Measurements from ENCODE around the gene PLEKHA8.

PLEKHA8 gene

DNA sequence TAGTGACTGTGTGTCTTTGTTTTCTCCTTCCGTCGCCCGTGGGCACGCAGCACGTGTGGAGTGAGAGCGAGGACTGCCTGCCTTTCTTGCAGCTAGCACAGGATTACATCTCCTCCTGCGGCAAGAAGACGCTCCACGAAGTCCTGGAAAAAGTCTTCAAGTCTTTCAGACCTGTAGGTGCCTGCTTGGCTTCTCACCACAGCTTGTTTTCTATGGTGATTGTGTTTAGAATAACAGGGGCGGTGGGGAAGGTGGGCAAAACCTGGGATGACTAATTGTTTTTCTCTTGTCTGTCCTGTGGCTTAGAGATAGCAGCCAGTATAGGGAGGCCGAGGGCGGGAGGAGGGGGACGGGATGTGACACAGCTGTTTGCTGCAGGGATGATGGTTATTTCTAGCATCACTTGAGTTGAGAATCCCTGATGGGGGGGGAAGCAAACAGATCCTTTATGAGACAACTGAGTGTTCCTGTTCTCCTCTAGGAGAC is 118.0 kb downstream of the PLEKHA8 start:
- DNase-seq (ENCODE audit: low read depth) = no peak

DNA sequence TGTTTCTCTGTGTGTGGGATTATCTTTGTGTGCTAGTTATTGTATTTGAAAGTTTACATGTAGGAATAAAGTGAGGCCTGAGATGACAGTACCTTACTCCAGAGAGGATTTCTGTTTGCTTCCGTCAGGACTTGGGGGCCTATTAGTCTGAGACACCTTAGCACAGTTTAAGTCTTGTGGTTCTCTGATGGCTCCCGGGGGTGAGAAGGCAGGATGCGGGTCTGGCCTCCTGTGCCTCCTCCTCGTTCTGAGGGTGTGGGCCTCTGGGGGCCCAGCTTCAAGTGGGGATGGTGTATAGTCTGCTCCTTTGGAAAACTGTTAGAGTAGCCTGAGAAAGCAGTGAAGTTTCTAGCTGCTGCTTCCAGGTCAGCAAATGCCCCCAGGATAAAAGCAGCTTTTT is 119.0 kb downstream of the PLEKHA8 start:
- no peak for DNase-seq (ENCODE audit: low read depth)

DNA sequence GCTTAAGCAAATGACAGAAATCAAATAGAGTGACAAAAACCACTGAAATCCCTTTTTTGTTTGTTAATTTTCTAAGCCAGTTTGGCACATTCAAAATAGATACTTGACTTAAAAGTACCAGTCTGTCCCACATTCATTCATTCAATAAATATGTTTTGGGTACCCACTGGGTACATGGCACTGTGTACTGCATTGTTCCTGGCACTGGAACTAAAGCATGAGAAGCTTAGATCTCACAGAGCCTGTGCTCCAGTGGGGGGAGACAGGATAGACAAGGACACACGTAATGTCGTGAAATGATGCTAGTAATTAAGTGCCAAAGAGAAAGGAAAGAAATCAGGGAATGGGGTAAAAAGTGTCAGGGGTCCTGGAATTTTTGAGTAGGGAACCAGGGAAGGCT is 119.6 kb downstream of the PLEKHA8 start:
- DNase-seq (ENCODE audit: low read depth) = no peak

DNA sequence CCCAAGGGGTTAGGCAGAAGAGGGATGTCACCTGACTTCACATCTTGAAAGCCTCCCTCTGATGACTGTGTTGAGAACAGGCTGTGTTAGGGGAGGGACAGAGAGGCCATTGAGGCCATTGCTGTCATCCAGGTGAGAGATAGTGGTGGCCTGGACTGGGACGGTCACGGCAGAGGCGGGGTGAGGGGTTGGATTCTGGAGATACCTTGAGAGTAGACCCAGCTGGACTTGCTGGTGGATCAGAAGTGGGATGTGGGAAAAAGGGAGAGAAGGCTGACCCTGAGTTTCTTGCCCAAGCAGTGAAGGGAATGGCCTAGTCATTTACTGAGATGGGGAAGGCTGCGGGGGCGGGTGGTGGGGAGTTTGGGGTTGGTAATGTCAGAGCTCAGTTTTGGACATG is 120.2 kb downstream of the PLEKHA8 start:
- no peak for DNase-seq (ENCODE audit: low read depth)

DNA sequence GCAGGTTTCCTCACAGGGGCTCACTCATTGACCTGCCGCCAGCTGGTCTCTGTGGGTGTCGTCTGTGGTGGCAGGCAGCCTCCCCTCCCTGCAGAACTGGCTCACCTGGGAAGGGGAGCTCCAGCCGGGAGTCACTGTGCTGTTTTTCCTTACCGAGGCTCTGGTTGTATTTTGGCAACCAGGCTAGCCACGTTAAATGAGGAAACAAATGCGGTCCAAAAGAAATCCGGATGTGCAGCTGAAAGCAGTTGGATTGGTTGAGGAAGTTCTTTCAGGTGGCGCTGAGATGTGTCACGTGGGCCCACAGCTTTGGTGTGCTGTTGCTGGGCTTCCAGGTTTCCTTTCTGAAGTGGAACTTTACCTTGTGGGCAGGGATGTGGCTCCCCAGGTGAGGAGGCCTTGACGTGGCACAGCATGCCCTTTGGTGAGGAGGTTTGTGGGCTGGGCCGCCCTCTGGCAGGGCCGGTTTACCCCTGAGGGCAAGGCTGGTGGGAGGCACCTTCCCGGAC is 120.8 kb downstream of the PLEKHA8 start:
- DNase-seq (ENCODE audit: low read depth) = no peak

DNA sequence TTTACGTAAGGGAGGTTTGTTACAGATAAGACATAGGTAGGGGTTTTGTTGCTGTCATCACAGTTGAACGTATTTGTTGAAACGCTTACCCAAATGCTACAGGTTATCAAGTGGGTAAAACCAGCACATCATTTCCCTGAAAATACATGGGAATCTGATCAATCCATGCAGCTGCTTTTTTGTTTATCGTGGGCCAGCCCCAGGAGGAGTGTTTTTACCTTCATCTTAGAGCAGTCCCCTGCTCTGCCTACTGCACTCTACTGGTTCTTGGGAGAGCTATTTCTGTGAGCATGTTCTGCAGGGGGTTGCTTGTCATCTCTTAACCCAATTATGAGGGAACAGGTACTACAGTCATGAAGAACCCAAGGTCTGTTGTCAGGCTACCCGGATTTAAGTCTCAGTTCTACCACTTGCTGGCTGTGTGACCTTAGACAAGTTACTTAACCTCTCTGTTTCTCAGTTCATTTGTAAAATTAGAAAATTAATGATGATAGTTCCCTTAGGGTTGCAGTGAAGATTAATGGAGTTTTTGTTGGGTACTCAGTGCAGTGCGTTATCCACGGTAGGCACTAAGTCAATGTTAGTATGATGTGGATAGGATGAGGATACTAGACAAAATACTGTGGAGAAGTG is 121.5 kb downstream of the PLEKHA8 start:
- DNase-seq (ENCODE audit: low read depth) = no peak

DNA sequence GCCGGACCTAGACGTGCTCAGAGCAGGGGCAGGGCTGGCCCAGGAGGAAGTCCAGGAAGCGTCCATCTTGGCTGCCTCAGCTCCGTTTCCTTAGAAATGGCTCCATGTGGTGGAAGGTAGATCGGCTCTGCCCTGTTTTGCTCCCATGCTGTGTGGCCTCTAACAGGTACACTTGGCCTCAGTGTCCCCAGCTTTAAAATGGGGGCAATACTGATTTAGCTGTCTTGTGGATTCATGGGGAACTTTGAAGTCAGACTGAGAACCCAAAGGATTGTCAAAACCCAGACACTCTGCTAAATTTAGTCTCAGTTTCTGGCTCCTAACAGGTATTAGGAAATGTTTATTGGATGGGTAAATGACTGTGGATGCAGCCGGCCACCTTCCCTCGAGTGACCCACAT is 122.5 kb downstream of the PLEKHA8 start:
- DNase-seq (ENCODE audit: low read depth) = no peak

DNA sequence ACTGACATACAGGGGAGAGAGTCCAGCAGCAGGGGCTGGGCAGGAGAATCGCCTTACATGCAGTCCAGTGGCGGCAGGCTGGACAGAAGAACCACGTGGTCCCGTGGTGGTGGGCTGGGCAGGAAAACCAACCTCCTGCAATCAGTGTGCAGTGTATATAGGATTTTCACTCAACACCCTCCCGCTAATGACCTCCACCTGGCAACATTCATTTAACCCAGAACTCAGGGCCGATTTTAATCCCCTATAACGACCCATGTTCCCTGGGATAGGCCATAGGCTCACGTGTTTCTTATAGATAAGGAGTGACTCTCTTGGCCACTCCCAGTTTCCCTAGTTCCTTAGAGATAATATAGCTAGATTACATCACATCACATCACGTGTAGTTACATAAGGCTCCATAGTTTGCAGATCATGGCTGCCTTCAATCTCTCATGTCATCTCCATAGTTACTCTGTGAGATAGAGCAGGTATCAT is 125.9 kb downstream of the PLEKHA8 start:
- no peak for DNase-seq (ENCODE audit: low read depth)

DNA sequence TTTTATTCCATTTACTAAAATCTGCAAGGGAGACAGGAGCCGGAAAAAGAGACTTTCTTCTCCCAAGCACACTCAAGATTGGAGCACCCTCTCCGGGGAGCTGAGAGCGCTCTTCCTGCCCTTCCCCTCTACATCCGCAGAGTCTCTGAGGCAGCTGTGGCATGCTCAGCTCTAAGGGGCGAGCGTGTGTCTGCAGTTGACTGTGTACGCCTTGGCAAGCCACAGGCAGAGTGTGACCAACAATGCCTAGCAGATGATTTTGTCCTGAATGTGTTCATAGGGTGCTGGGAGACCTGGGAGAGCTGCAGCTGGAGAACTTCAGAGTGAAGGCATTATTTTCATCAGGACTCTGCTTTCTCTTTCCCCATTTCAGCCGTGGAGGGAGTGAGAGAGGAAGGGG is 127.3 kb downstream of the PLEKHA8 start:
- DNase-seq (ENCODE audit: low read depth) = no peak

DNA sequence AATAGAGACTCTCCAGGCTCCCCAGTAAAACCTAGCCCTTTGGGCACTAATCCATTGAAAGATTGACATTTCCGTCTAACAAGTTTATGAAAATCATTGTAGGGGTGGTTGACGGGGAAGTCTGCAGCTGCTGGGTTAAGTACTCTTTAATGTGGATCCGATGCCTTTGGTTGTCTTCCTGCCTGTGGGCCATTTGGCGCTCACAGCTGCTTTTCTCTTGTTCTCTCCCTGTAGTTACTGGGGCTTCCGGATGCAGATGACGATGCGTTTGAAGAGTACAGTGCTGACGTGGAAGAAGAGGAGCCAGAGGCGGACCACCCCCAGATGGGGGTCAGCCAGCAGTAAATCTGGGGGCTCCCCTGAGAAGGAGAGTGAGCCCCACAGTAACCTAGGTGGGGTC is 129.0 kb downstream of the PLEKHA8 start:
- DNase-seq (ENCODE audit: low read depth) = no peak

DNA sequence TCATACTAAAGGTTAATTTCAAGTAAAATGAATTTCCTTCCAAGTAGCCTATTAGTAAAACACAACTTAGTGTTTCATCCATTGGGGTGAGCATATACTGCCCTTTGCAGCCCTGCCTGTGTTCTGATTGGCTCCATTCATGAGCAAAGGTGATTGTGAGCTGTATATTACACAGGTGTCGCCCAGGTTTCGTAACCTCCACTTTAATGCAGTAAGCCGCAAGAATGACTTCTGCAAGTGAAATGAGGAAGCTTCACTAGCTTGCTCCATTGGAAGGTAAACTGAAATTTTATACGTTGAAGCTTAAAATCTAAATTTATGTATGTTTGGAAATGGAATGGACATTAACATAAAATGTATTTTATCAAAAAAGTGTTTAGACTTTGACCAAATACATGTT is 131.0 kb downstream of the PLEKHA8 start:
- no peak for DNase-seq (ENCODE audit: low read depth)

DNA sequence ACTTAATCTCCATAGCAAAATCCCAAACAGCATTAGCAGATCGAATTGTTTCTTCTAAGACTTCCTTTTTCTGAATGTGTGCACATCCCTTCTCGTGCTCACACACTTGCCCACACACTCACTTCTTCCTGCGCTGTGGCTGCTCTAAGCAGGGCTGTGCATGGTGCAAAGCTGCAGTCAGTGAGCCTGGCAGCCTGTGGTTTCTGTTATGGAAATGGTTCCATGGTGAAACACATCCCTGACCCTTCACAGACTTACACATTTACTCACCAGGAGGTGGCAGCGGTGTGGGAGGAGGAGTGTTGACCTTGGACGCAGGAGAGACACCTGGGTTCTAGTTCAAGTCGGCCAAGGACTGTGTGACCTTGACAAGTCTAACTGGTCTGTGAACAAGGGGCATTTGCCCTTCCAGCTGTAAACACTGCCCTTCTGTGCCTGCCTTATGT is 131.5 kb downstream of the PLEKHA8 start:
- DNase-seq (ENCODE audit: low read depth) = no peak

DNA sequence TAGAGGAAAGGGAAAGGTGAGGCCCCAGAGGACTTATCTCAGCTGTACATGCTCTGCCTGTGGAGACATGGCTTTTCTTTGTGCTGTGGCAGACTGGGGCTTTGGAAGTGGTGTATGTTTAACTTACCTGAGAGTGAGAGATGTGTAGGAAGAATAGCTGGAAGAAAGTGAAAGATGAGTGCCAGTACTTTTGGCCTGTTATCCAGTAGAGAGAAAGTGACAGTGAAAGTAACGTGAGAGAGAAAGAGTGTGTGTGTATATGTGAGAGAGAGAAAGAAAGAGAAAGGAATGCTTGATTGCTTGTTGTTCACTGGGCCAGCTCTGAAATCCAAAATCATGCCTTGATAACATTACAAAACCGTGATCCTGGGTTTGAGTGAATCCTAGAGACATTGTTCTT is 132.1 kb downstream of the PLEKHA8 start:
- no peak for DNase-seq (ENCODE audit: low read depth)

DNA sequence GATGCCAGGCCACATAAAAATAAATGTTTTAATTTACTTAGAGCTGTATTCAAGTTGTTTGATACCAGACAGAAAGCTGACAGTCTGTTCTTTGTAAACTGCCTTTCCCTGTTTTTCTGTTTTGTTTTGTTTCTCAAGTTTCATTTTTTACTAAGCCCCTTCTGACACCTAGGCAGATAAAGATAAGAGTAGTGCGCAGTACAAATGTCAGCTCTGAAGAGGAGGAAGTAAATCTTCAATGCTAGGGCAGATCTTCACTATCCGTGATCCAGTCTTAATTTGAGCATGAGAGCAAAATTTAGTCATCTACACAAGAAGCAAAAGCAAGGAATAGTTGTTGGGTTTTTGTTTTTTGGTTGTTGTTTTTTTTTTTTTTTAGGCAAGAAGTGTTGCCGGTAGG is 133.9 kb downstream of the PLEKHA8 start:
- no peak for DNase-seq (ENCODE audit: low read depth)

DNA sequence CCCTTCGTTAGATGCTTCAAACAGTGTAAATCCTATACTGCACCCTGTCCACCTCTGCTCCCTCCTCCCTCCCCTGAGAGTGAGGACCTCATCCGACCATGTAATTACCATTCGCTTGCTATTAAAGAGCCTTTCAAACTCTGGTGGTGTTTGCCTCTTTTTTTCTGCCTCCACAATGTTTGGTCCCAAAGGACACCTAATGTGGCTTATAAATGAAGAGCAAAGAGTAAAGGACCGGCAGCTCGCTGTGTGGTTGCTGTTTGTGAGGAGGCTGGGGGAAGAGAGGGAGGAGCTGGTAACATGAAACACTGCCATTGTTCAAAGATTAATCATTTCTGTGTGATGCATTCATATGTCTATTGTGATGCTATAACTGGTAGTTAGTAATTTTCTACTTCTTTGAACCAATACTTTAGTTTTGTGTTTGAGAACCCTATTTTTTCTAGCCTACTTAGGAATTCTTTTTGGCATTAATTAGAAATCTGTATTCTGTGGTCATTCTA is 134.5 kb downstream of the PLEKHA8 start:
- DNase-seq (ENCODE audit: low read depth) = no peak

DNA sequence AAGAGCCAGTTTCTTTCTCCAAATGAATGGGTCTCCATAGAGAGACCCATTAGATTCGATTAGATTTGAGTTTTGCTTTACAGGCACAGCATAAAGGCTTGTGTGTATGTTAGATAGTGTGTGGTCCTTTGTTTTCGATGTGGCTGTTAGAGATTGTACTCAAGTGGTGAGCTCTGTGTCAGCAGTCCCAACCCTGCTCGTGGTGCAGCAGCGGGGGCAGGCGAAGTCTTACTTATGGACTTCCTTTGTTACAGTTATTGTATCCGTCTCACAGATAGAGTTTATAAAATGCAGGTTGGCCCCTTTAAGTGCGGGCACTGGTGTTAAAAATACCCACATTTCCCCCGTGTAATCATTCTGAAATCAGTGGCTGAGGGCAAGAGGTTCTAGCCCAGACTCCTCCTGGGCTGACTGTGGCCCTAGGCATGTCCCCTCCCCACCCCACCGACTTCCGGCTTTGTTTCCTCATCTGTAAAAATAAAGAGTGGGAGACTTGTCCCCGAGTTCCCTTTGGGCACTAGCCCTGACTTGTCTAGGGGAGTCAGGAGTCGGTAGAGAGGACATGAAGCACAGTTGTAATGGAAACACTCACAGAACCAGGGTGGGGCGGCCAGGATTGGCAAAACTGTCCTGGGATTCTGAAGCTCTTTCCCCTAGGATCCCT is 135.2 kb downstream of the PLEKHA8 start:
- no peak for DNase-seq (ENCODE audit: low read depth)

DNA sequence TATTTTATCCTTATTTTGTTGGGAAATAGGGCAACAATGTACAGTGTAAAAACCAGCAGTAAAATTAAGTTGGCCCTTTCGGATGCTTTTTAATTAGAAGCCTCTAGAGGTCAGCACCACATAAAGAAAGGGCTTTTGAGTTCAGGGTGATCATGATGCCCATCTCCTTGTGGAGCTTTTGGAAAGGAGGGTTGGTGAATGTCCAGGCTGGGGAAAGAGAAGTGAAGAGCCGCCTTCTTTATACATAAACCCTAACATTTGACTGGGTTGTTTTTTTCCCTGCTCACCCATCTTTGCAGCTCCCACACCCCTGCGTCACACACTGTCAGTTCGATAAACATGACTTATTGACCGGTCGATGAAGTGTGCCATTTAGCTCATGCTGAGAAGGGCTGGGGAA is 136.4 kb downstream of the PLEKHA8 start:
- no peak for DNase-seq (ENCODE audit: low read depth)

DNA sequence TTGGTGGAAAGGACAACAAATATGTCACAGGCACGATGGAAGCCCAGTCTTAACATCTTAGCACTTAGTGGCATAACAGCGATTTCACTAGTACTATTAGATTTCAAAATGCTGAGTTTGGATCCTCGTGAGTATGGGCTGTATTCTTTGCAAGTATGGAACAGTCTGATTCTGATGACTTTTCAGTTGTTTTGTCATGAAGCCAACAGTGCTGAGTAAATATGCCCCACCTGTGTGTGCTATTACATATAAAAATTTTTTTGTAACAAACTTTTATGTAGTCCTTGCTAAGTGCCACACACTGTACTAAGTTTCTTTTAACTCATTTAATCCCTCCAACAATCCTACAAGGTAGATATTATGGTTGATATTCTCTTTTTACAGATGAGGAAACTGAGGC is 137.4 kb downstream of the PLEKHA8 start:
- no peak for DNase-seq (ENCODE audit: low read depth)

DNA sequence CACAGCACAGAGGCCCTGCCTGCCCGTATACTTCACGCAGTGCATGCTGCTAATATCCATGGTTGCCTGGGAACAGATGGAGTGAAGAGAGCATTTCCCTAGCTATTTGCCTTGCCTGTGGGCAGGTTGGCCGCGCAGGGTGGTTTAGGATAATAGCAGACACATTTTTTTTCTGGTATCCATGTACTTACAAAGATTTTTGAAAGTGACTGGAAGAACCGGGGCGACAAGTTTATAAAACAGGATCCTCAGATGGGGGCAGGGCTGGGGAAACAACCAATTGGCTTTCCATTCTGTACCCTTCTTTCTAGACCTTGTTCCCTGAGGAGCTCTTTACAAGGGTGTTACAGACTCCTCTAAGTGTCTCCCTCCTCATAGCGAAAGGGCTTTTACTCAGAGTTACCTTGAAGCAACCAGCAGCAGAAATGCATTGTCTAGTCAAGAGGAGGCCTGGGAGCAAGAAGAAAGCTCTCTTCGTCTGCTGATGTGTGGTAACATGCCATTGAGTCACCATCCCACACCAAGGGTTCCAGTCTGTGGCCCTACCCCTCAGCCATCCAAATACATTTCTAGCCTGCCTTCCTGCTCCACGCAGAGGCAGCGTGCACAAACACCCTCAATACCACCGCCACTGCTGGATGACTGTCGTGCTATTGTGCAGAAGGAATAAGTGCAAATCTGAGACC is 138.1 kb downstream of the PLEKHA8 start:
- DNase-seq (ENCODE audit: low read depth) = no peak

DNA sequence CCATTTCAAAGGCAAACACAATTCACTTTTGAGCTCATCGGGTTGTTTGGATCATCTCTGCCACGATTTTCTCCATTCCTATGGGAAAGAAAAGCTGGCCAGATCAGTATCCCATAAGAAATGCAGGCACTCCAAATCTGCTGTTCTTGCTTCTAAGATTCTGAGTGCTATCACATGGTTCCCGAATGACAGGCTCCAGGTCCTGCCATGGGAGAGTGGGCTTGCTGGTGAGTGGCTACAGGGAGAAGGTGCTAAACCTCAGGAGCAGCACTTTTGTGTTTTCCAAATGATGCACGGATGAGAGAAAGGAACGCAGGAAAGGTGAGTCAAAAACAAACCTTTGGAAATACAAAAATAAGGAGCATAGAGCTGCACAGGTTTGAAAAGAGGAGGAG is 138.6 kb downstream of the PLEKHA8 start:
- no peak for DNase-seq (ENCODE audit: low read depth)

DNA sequence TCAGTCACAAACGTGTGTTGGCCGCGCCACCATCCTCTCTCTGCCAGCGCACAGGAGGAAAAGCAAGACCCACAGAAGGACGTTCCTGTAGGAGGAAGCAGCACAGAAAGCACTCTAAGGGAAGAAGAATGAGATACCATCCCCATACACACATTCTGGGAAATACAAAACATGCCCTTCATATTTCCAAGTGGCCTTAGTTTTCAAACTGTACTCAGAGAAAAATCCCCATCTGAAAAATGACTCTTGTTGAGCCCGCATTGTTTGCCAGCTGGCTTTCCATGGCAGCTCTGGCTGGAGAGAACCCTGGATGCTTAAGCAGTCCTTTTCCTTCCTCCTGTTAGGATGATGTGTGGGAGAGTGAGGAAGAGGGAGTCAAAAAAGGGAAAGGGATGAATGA is 139.7 kb downstream of the PLEKHA8 start:
- DNase-seq (ENCODE audit: low read depth) = no peak

DNA sequence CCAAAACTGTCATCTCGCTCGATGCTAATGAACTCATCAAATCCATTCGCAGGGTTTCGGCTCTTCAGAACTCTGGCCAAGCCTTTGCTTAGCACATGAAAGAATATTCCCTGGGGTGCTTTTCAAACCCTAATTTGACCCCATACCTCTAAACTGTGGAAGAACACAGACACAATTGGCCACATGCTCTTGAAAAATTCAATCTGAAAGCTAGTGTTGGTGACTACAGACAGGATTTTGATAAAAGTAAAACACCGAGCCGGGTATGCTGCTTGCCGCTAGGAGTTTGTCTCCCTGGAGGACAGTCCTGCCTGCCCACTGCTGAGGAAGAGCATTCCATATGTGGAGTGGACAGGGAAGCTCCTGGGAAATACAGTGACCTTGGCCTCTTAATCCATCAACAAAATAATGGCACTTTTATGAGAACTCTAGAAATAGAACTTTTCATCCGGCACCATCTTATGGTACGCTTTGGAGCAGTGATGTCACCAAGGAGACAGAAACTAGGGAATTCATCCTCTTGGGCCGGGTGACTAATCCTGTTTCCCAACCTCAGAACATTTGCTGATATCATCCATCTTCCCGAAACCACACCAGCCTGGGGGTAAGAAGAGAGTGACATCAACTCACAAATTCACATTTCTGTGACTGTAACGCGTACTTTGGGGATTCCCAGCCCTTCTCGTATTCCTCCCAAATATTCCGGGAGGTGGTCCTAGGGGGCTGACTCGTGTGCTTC is 140.8 kb downstream of the PLEKHA8 start:
- DNase-seq (ENCODE audit: low read depth) = no peak

Measured in stimulated activated CD4-positive, alpha-beta T cell treated with anti-CD3 and anti-CD28 coated beads, Interleukin-2, amount 100 ng/mL, for 4 hours (primary cell).